Measurements from ENCODE around the gene AFAP1. TPM values are rescaled to one million over a fixed set of nuclear protein-coding genes. Genes with fewer than 3 reads are reported as not detected.

AFAP1 gene
- total RNA-seq, 4 donors from 2014 or later, result 8.3 to 27.1 (median 11.1) TPM

GRCh38 chr4:7956270-7956808, 16.7 kb upstream of the AFAP1 start:
- Histone ChIP-seq H3K9me3 (no peaks in the 10 kb centered on the region), H3K4me3 (no peak overlapping the region), H3K27ac (peak overlapping the region; percentile 15), H3K36me3 (no peaks in the 10 kb centered on the region), H3K4me1 (peaks cover 14% of the 10 kb centered on the region), H3K27me3 (no peaks in the 10 kb centered on the region)
- TF ChIP-seq POLR2A (IDR thresholded peaks at IDR 0.05), result no peak
- peak in 1 of 3 donors; percentile 50 for TF ChIP-seq POLR2AphosphoS5 (IDR thresholded peaks at IDR 0.05)
- TF ChIP-seq CTCF (IDR thresholded peaks at IDR 0.05), result no peak
- TF ChIP-seq EP300 (IDR thresholded peaks at IDR 0.05), result no peak
- DNase-seq (ENCODE audit: low spot score in 2 of 2), result no peak
- 71% methylated on average over 8 of the region's 8 CpGs for WGBS

GRCh38 chr4:7955393-7955792, 15.7 kb upstream of the AFAP1 start:
- no peaks in the 10 kb centered on the region for H3K36me3 ChIP-seq
- H3K9me3 ChIP-seq, result no peaks in the 10 kb centered on the region
- peaks cover 4% of the 10 kb centered on the region for H3K4me1 ChIP-seq
- DNase-seq (ENCODE audit: low spot score in 2 of 2), result no peak
- 83% methylated on average over 4 of the region's 4 CpGs for WGBS
- no peaks in the 10 kb centered on the region for H3K27me3 ChIP-seq
- no peak overlapping the region for H3K27ac ChIP-seq
- no peak for TF ChIP-seq POLR2A (IDR thresholded peaks at IDR 0.05)
- TF ChIP-seq CTCF (IDR thresholded peaks at IDR 0.05), result no peak
- no peak for TF ChIP-seq EP300 (IDR thresholded peaks at IDR 0.05)
- no peak for TF ChIP-seq POLR2AphosphoS5 (IDR thresholded peaks at IDR 0.05)
- no peak overlapping the region for H3K4me3 ChIP-seq

GRCh38 chr4:7952615-7953014, 13.0 kb upstream of the AFAP1 start:
- H3K4me1 ChIP-seq, result no peaks in the 10 kb centered on the region
- H3K9me3 ChIP-seq, result no peaks in the 10 kb centered on the region
- H3K27me3 ChIP-seq, result no peaks in the 10 kb centered on the region
- H3K27ac ChIP-seq, result no peak overlapping the region
- no peak for DNase-seq (ENCODE audit: low spot score in 2 of 2)
- TF ChIP-seq CTCF (IDR thresholded peaks at IDR 0.05) (no peak), POLR2AphosphoS5 (IDR thresholded peaks at IDR 0.05) (no peak), POLR2A (IDR thresholded peaks at IDR 0.05) (no peak), EP300 (IDR thresholded peaks at IDR 0.05) (no peak)
- no peaks in the 10 kb centered on the region for H3K36me3 ChIP-seq
- WGBS, result 90% methylated on average over 9 of the region's 9 CpGs
- H3K4me3 ChIP-seq, result no peak overlapping the region

- no peak for DNase-seq (ENCODE audit: low spot score in 2 of 2)
- WGBS, result 90% methylated on average over 18 of the region's 18 CpGs
- no peaks in the 10 kb centered on the region for H3K27me3 ChIP-seq
- no peaks in the 10 kb centered on the region for H3K36me3 ChIP-seq
- no peaks in the 10 kb centered on the region for H3K4me1 ChIP-seq
- TF ChIP-seq POLR2AphosphoS5 (IDR thresholded peaks at IDR 0.05), result no peak
- TF ChIP-seq CTCF (IDR thresholded peaks at IDR 0.05), result no peak
- no peak for TF ChIP-seq EP300 (IDR thresholded peaks at IDR 0.05)
- no peak overlapping the region for H3K27ac ChIP-seq
- H3K4me3 ChIP-seq, result no peak overlapping the region
- H3K9me3 ChIP-seq, result no peaks in the 10 kb centered on the region
These were observed 10.8 kb upstream of the AFAP1 start for GRCh38 chr4:7950301-7951092.

GRCh38 chr4:7949759-7950158, 10.1 kb upstream of the AFAP1 start:
- Histone ChIP-seq H3K4me1 (no peaks in the 10 kb centered on the region), H3K36me3 (no peaks in the 10 kb centered on the region), H3K27ac (no peak overlapping the region), H3K4me3 (no peak overlapping the region), H3K9me3 (no peaks in the 10 kb centered on the region), H3K27me3 (no peaks in the 10 kb centered on the region)
- WGBS, result 92% methylated on average over 4 of the region's 4 CpGs
- no peak for DNase-seq (ENCODE audit: low spot score in 2 of 2)
- TF ChIP-seq POLR2A (IDR thresholded peaks at IDR 0.05), result no peak
- no peak for TF ChIP-seq POLR2AphosphoS5 (IDR thresholded peaks at IDR 0.05)
- no peak for TF ChIP-seq EP300 (IDR thresholded peaks at IDR 0.05)
- no peak for TF ChIP-seq CTCF (IDR thresholded peaks at IDR 0.05)
